Common myeloid progenitor, CD34-positive (primary cell): ENCODE results near the gene PCBP2.

Source experiments
- CTCF ChIA-PET: fragments of 350-600 bp; sonication (Branson Sonifier 250); formaldehyde crosslinking; loops from one replicate; lab custom pipeline; 2021; ENCODE audit warnings: antibody characterized with exemption; lab: Charles Lee
- POLR2A ChIA-PET: fragments of 350-600 bp; sonication (Branson Sonifier 250); formaldehyde crosslinking; loops from one replicate; lab custom pipeline; 2021; ENCODE audit warnings: antibody characterized with exemption; lab: Charles Lee
- DNase-seq, 3 donors: peaks; one replicate each; pipeline versions ENCODE4 v3.0.0 to v3.0.0-alpha.2; 2013
- H3K27ac ChIP-seq, 2 experiments: 1 replicate in 1 of 2; 2 replicates in 1 of 2; pipeline ENCODE4 v1.7.0; 2013; ENCODE audit warnings: inconsistent platforms in 2 of 2, low read length in 2 of 2, mild to moderate bottlenecking in 2 of 2, low read depth in 1 of 2, moderate library complexity in 1 of 2; ENCODE audit not compliant: severe bottlenecking in 2 of 2, insufficient read depth in 1 of 2, poor library complexity in 1 of 2
- H3K27me3 ChIP-seq, 5 experiments: replicated peaks in 2 of 5; 1 replicate in 3 of 5; 2 replicates in 2 of 5; pipeline versions ENCODE4 v1.6.1 to v1.7.0; 2013; ENCODE audit warnings: low read length in 4 of 5, mild to moderate bottlenecking in 2 of 5, moderate library complexity in 2 of 5, inconsistent platforms in 1 of 5; ENCODE audit not compliant: insufficient read depth in 5 of 5, control insufficient read depth in 4 of 5
- H3K36me3 ChIP-seq, 4 experiments: 1 replicate in 2 of 4; 2 replicates in 2 of 4; pipeline versions ENCODE4 v1.6.1 to v1.7.0; 2013; ENCODE audit warnings: low read length in 3 of 4, control low read depth in 1 of 4, mild to moderate bottlenecking in 1 of 4; ENCODE audit not compliant: control insufficient read depth in 4 of 4, insufficient read depth in 4 of 4
- H3K4me1 ChIP-seq, 4 experiments: 1 replicate in 3 of 4; 2 replicates in 1 of 4; pipeline versions ENCODE4 v1.6.1 to v1.7.1; 2013; ENCODE audit warnings: low read length in 3 of 4, mild to moderate bottlenecking in 3 of 4, control low read depth in 1 of 4, inconsistent platforms in 1 of 4, moderate library complexity in 1 of 4; ENCODE audit not compliant: control insufficient read depth in 4 of 4, insufficient read depth in 4 of 4; ENCODE audit errors: control extremely low read depth in 1 of 4
- H3K4me3 ChIP-seq, 7 experiments: 1 replicate in 4 of 7; 2 replicates in 3 of 7; pipeline versions ENCODE4 v1.5.1 to v1.7.0; 2013; ENCODE audit warnings: mild to moderate bottlenecking in 7 of 7, low read length in 6 of 7, moderate library complexity in 6 of 7, inconsistent platforms in 2 of 7, low read depth in 2 of 7, control low read depth in 1 of 7; ENCODE audit not compliant: insufficient read depth in 4 of 7, control insufficient read depth in 1 of 7; ENCODE audit errors: extremely low read depth in 1 of 7
- H3K9me3 ChIP-seq, 5 experiments: 1 replicate in 4 of 5; 2 replicates in 1 of 5; pipeline versions ENCODE4 v1.6.1 to v1.7.1; 2013; ENCODE audit warnings: low read length in 4 of 5, mild to moderate bottlenecking in 2 of 5, inconsistent platforms in 1 of 5, low read depth in 1 of 5, moderate library complexity in 1 of 5; ENCODE audit not compliant: control insufficient read depth in 4 of 5, insufficient read depth in 2 of 5; ENCODE audit errors: control extremely low read depth in 1 of 5
- whole genome bisulfite sequencing: methylation state at CpG from one replicate; pipeline ENCODE4 v1.1.5; 2013; ENCODE audit not compliant: insufficient coverage; 5-methylcytosine and 5-hydroxymethylcytosine counted together

Gene PCBP2

GRCh38 chr12:53461591-53461990, 9.7 kb downstream of the PCBP2 start:
- ChIA-PET CTCF (interaction anchor here (1.0 to 2.0 kb wide), 3 partner anchors 9 to 14 kb away, joined by 3 to 9 read pairs (median 4); no protein-coding TSS in a partner anchor), POLR2A (interaction anchor here (2.6 kb wide), 1 partner anchor 21 kb away, joined by 5 read pairs; no protein-coding TSS in a partner anchor)
- no peaks in the 10 kb centered on the region for H3K27me3 ChIP-seq
- peaks cover 35 to 100% (median 84%) of the 10 kb centered on the region in 4 experiments for H3K36me3 ChIP-seq
- no peaks in the 10 kb centered on the region for H3K4me1 ChIP-seq
- no peak overlapping the region for H3K4me3 ChIP-seq
- H3K27ac ChIP-seq: no peak overlapping the region
- no peak for DNase-seq
- 80% methylated on average over 1 of the region's 8 CpGs for WGBS
- no peaks in the 10 kb centered on the region for H3K9me3 ChIP-seq

GRCh38 chr12:53462935-53463334, 11.0 kb downstream of the PCBP2 start:
- ChIA-PET POLR2A (interaction anchor here (2.6 kb wide), 1 partner anchor 20 kb away, joined by 5 read pairs; no protein-coding TSS in a partner anchor), CTCF (interaction anchor here (3.8 kb wide), 1 partner anchor 12 kb away, joined by 24 read pairs; no protein-coding TSS in a partner anchor)
- Histone ChIP-seq H3K9me3 (no peaks in the 10 kb centered on the region), H3K4me3 (no peak overlapping the region), H3K27me3 (no peaks in the 10 kb centered on the region), H3K27ac (no peak overlapping the region), H3K4me1 (no peaks in the 10 kb centered on the region), H3K36me3 (peaks cover 42 to 100% (median 87%) of the 10 kb centered on the region in 4 experiments)
- DNase-seq: no peak
- 100% methylated on average over 1 of the region's 3 CpGs for WGBS

- DNase-seq: no peak
- Histone ChIP-seq H3K36me3 (peaks cover 48 to 100% (median 89%) of the 10 kb centered on the region in 4 experiments), H3K9me3 (no peaks in the 10 kb centered on the region), H3K27ac (no peak overlapping the region), H3K4me3 (no peak overlapping the region), H3K27me3 (no peaks in the 10 kb centered on the region), H3K4me1 (no peaks in the 10 kb centered on the region)
- WGBS: 83% methylated on average over 3 of the region's 5 CpGs
- ChIA-PET CTCF (interaction anchor here (1.2 to 3.8 kb wide), 3 partner anchors 8 to 26 kb away, joined by 4 to 24 read pairs (median 6); no protein-coding TSS in a partner anchor), POLR2A (no interaction called here)
Observed at GRCh38 chr12:53463802-53464560, 12.1 kb downstream of the PCBP2 start.

GRCh38 chr12:53464685-53465418, 12.9 kb downstream of the PCBP2 start:
- DNase-seq: no peak
- no peaks in the 10 kb centered on the region for H3K4me1 ChIP-seq
- 94% methylated on average over 6 of the region's 11 CpGs for WGBS
- CTCF ChIA-PET: interaction anchor here (1.2 to 3.8 kb wide), 3 partner anchors 9 to 25 kb away, joined by 4 to 24 read pairs (median 6); no protein-coding TSS in a partner anchor
- POLR2A ChIA-PET: interaction anchor here (0.5 kb wide), 1 partner anchor 12 kb away, joined by 3 read pairs; no protein-coding TSS in a partner anchor
- H3K4me3 ChIP-seq: no peak overlapping the region
- no peaks in the 10 kb centered on the region for H3K27me3 ChIP-seq
- no peak overlapping the region for H3K27ac ChIP-seq
- H3K36me3 ChIP-seq: peaks cover 51 to 99% (median 89%) of the 10 kb centered on the region in 4 experiments
- no peaks in the 10 kb centered on the region for H3K9me3 ChIP-seq

GRCh38 chr12:53465679-53466078, 13.8 kb downstream of the PCBP2 start:
- CTCF ChIA-PET: interaction anchor here (1.1 to 4.1 kb wide), 3 partner anchors 10 to 13 kb away, joined by 4 to 24 read pairs (median 14); no protein-coding TSS in a partner anchor
- H3K27ac ChIP-seq: no peak overlapping the region

GRCh38 chr12:53466640-53467039, 14.7 kb downstream of the PCBP2 start:
- ChIA-PET CTCF (interaction anchor here (1.1 to 4.1 kb wide), 4 partner anchors 9 to 12 kb away, joined by 4 to 24 read pairs (median 12); no protein-coding TSS in a partner anchor), POLR2A (interaction anchor here (1.1 kb wide), 1 partner anchor 9 kb away, joined by 5 read pairs; no protein-coding TSS in a partner anchor)
- Histone ChIP-seq H3K27ac (no peak overlapping the region), H3K4me1 (no peaks in the 10 kb centered on the region), H3K9me3 (no peaks in the 10 kb centered on the region), H3K4me3 (no peak overlapping the region), H3K36me3 (peaks cover 55 to 97% (median 86%) of the 10 kb centered on the region in 4 experiments), H3K27me3 (no peaks in the 10 kb centered on the region)
- WGBS: 96% methylated on average over 2 of the region's 4 CpGs
- DNase-seq: no peak

More at GRCh38 chr12:53465679-53466078, 13.8 kb downstream of the PCBP2 start:
- POLR2A ChIA-PET: interaction anchor here (1.1 kb wide), 1 partner anchor 8 kb away, joined by 5 read pairs; no protein-coding TSS in a partner anchor
- Histone ChIP-seq H3K36me3 (peaks cover 56 to 99% (median 86%) of the 10 kb centered on the region in 4 experiments), H3K27me3 (no peaks in the 10 kb centered on the region), H3K9me3 (no peaks in the 10 kb centered on the region), H3K4me1 (no peaks in the 10 kb centered on the region), H3K4me3 (no peak overlapping the region)
- 100% methylated on average over 1 of the region's 2 CpGs for WGBS
- no peak for DNase-seq
